HG03558 (cell line): ENCODE measurements around the gene FAM216B.
"Not testable (repeated sequence)": the region's sequence is repeated elsewhere in the genome, so short reads cannot be mapped to it uniquely, and the experiment has no call there.

ENCODE experiments used
- ATAC-seq: cut with Tn5 transposase; IDR thresholded peaks from one replicate; pipeline ENCODE4 v1.9.1; 2021; ENCODE audit warnings: moderate number of reproducible peaks; ENCODE audit not compliant: unreplicated experiment; ENCODE audit errors: extremely low read depth

Gene FAM216B

GRCh38 chr13:42781352-42781751, at the start of gene FAM216B:
FAM216B (plus strand) TSS chr13:42781584; CDS start chr13:42784068, 2,484 bp downstream.
- no peak for ATAC-seq

DNA sequence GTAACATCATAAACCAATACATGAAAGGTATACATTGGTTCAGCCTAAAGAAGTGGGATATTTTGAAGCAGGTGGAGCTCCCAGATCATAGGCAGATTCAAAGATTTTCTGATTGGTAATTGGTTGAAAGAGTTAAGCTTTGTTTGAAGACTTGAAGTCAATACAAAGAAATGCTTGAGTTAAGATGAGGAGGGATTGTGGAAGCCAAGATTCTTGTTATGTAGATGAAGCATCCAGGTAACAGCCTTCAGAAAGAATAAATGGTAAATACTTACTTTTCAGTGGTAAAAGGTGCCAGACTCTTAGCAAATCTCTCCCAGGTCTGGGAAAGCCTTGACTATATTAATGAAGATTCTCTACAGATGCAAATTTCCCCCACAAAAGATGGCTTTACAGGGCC, 49.3 kb upstream of the FAM216B start:
- ATAC-seq = no peak

GRCh38 chr13:42733046-42733445, 48.3 kb upstream of the FAM216B start:
- ATAC-seq = no peak

- ATAC-seq = no peak
Measured at GRCh38 chr13:42735010-42735409, 46.4 kb upstream of the FAM216B start.

- ATAC-seq = no peak
Measured at GRCh38 chr13:42740753-42741152, 40.6 kb upstream of the FAM216B start.

GRCh38 chr13:42741914-42742313, 39.5 kb upstream of the FAM216B start:
- ATAC-seq = no peak

DNA sequence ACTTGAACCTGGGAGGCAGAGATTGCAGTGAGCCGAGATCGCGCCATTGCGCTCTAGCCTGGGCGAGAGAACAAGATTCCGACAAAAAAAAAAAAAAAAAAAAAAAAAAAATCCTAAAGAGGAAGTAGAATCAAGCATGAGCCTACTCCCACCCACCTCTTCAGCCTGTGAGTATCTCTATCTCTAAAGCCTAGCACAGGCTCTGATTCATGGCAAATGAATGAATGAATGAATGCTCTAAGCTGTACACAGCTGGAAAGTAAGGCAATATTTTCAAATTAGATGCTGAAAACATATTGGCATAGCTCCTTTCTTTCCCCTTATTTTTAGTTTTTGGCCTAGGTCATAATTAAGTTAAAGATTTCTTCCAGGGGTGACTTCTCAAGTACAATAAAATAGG, 35.7 kb upstream of the FAM216B start:
- ATAC-seq = no peak

- no peak for ATAC-seq
Measured at GRCh38 chr13:42746866-42747265, 34.5 kb upstream of the FAM216B start.

DNA sequence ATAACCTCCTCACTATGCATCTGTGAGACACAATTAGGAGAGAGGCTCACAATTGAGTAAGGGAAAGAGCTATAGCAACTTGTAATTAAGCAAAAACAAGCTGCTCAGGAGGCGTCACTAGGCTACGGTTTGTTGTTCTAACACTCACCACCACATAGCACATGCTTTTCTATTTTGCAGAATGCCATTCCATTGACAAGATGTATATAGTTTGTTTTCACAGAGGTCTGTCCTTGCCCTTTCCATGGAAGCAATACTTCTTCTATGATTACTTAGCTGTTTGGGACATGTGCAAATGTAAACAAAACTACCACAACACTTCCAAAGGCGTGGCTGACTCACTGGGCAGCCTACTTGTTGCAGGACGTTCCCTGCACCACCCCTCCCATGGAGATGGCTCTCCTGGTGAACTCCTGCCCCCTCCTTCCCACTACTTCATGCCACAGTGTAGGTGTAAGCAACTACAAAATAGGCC, 33.9 kb upstream of the FAM216B start:
- ATAC-seq = no peak

- ATAC-seq = no peak
Measured at GRCh38 chr13:42750794-42751193, 30.6 kb upstream of the FAM216B start.

GRCh38 chr13:42751693-42752092, 29.7 kb upstream of the FAM216B start:
- peak; percentile 78 for ATAC-seq

- ATAC-seq = no peak
Measured at GRCh38 chr13:42752731-42753130, 28.7 kb upstream of the FAM216B start.

DNA sequence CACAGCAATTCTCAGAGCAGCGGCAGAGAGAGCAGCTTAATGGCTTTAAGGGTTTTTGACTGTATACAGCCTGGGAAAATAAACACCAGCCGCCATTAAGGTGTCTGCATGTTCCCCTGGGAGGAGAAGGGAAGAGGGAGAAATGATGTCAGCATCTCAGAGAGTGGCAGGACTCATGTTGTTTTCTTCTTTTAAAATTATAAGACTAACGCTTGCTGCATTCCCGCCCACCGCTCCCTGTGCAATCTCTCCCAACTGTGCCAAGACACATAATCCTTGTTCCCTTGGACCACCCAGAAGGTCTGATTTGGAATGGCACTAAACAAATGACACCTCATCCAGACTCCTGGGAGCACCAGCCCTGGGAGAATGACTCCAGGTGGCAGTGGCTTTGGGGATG, 27.7 kb upstream of the FAM216B start:
- no peak for ATAC-seq

GRCh38 chr13:42754801-42755510, 26.4 kb upstream of the FAM216B start:
- ATAC-seq = no peak

DNA sequence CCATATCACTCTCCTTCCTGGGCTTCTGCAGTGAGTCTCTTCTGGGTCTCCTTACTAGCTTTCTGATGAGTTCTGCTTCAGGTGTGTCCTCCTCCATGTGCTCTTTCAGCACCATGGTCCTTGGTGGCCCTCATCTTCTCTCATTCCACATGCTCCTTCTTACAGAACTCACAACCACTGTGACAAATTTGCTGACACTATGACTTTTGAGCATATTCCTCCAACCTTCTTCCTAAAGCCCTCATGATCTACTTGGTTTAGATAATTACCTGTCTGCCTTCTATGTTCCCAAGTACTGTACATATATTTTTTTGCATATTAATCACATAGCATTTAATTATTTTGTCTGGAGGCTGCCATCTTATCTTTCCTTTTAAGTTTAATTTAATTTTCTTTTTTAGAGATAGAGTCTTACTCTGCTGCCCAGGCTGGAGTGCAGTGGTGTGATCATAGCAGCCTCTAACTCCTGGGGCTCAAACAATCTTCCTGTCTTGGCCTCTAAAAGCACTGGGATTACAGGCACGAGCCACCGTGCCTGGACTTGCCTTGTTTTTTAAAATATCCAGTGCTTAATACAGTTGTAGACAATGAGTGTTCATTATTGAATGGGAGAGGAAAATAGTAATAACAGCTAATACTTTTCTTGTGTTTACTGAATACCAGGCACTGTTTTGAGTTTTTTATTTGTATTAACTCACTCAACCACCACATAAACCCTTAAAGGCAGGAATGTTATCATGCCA, 23.5 kb upstream of the FAM216B start:
- no peak for ATAC-seq

DNA sequence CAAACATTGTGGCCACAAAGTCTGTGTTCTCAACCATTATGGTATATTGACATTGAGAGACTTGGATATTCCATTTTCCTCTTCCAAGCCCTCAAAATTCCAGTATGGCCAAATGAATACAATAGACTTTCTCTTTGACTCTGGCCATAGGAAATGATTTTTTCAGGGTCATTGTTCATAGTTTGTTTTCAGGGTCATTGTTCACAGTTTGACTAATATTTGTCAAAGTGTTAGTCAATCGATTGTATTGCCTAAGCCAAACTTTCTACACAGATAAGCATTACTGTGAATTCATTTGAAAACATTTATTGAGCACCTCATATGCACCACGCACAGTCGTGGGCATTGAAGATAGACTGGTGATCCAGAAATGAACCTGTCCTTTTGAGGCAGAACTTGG, 22.9 kb upstream of the FAM216B start:
- ATAC-seq = no peak

DNA sequence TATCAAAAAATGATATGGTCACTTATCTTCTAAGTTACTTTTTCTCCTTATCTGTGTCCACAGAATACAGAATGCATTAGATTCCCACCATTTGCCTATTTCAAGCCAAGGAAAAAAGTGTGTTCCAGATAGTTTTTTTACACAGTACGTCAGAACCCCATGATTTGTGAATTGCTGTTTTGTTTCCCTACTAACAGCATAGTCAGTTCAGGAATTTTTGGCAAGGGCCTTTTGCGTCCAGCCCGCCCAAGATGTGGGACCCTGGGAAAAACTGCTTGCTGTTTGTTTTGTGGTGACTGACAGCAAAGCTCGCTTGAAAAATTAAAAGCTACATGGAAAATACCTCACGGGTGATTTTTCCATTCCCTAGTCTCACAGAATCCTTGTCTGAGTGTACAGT, 20.4 kb upstream of the FAM216B start:
- ATAC-seq = no peak

DNA sequence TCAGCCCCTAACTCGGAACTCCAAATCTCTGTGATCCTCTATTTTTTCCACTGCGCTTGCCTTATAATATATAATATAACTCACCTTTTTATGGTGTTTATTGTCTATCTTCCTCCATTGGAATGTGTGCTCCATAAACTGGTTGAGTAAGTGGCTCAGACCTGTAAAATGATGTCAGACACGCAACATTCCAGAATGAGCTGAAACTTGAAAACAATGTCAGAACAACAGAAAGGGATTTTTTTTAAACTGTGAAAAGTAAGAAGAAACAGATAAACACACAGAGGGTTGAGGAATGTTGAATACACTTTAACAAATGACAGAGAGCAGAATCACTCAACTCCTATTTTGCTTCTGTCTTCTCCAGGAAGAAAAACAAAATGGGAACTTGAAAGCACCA, 19.1 kb upstream of the FAM216B start:
- no peak for ATAC-seq

DNA sequence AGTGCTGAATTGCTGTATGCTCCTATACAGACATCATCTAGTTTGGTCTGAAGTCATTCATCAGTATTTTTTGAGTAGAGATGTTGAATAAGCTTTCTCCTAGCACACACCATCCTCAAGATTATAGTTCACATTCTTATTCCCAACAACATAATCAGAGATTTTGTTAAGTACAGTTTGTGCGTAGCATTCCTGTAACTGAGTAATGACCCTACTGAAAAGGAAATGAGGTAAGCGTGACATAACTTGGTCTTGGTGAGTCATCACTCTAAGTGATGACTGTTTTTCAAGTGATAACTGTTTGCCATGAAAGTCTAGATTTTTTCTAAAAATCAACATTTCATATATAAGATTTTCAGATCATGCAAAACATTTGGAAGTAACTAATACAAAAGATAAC, 18.5 kb upstream of the FAM216B start:
- no peak for ATAC-seq

GRCh38 chr13:42766016-42766415, 15.4 kb upstream of the FAM216B start:
- no peak for ATAC-seq

DNA sequence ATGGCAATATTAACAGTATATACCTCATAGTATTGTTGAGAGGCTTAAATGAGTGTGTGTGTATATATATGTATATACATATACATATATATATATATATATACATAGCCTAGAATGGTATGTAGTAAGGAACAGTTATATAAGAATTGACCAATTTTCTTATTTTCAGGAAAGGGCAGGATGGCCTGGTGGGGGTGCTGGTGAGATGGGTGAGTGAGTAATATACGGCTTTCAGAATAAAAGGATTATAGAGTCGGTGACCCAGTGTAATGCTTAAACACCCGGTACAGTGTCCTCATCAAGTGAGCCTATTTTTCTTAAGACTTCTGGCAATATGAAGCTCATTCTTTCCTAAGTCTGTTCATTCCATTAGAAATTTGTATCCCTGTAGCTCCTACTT, 11.7 kb upstream of the FAM216B start:
- no peak for ATAC-seq

DNA sequence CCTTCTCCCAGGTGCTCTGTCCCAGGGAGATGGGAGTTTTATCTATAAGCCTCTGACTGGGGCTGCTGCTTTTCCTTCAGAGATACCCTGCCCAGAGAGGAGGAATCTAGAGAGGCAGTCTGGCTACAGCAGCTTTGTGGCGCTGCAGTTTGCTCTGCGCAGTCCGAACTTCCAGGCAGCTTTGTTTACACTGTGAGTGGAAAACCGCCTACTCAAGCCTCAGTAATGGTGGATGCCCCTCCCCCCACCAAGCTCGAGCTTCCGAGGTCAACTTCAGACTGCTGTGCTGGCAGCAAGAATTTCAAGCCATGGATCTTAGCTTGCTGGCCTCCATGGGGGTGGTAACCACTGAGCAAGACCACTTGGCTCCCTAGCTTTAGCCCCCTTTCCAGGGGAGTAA, 4.8 kb upstream of the FAM216B start:
- not testable (repeated sequence) for ATAC-seq
